Stomach (tissue), 9 donors: ENCODE results near the gene MYH11. TPM values are rescaled to one million over a fixed set of nuclear protein-coding genes. Genes with fewer than 3 reads are reported as not detected.

Source experiments
- DNase-seq, 2 donors: peaks; one replicate each; pipeline versions ENCODE4 v3.0.0 to v3.0.0-alpha.2; 2013 to 2019
- H3K27ac ChIP-seq, 5 donors: fragments of 200-600 bp in 4 of 5; sonication (generic) in 4 of 5; one replicate each; pipeline ENCODE4 v1.5.1; 2013 to 2019; ENCODE audit warnings: mild to moderate bottlenecking in 1 of 5, moderate library complexity in 1 of 5
- H3K27me3 ChIP-seq, 3 donors: fragments of 200-600 bp; sonication (generic); one replicate each; pipeline ENCODE4 v1.5.1; 2017 to 2019; ENCODE audit warnings: mixed run types in 1 of 3
- H3K36me3 ChIP-seq, 4 donors: fragments of 200-600 bp; sonication (generic); 1 replicate in 3 of 4; 2 replicates in 1 of 4; pipeline ENCODE4 v1.5.1; 2016 to 2019
- H3K4me1 ChIP-seq, 4 donors: fragments of 200-600 bp; sonication (generic); one replicate each; pipeline ENCODE4 v1.5.1; 2016 to 2019
- H3K4me3 ChIP-seq, 4 donors: fragments of 200-600 bp; sonication (generic) in 3 of 4; one replicate each; pipeline ENCODE4 v1.5.1; 2016 to 2019; ENCODE audit warnings: mild to moderate bottlenecking in 1 of 4
- H3K9me3 ChIP-seq, 4 donors: fragments of 200-600 bp; sonication (generic); one replicate each; pipeline ENCODE4 v1.5.1; 2016 to 2019
- EP300 ChIP-seq: sonication (generic); formaldehyde crosslinking; IDR thresholded peaks from one replicate; pipeline ENCODE4 v1.6.1; 2017; ENCODE audit warnings: antibody characterized with exemption
- POLR2A ChIP-seq, 4 donors: fragments of 450-650 bp; IDR thresholded peaks; one replicate each; pipeline ENCODE4 v1.6.1; 2016; ENCODE audit warnings: antibody characterized with exemption in 4 of 4, control low read depth in 2 of 4, mild to moderate bottlenecking in 1 of 4, moderate library complexity in 1 of 4
- POLR2AphosphoS5 ChIP-seq, 3 donors: sonication (generic); formaldehyde crosslinking; IDR thresholded peaks; one replicate each; pipeline ENCODE4 v1.6.1; 2016; ENCODE audit warnings: antibody characterized with exemption in 3 of 3
- WGBS, 5 donors: extraction: QIAGEN DNeasy Blood & Tissue Kit in 3 of 5; methylation state at CpG; one replicate each; pipeline versions ENCODE4 v1.1.5 to v1.1.7; 2013 to 2018; 5-methylcytosine and 5-hydroxymethylcytosine counted together
- intact Hi-C: fragments of 100-400 bp; cut with DNase I; formaldehyde crosslinking; loops from one replicate; pipeline ENCODE4 v1.15.1; 2023; ENCODE audit warnings: low total_unique reads
- polyA plus RNA-seq, 3 donors: library from polyadenylated mRNA; stranded (reverse); fragments of 200-250 nt; gene quantifications; one replicate each; pipeline ENCODE4 v1.2.3, GENCODE V29; 2013
- total RNA-seq, 5 donors: library from RNA; depleted of rRNA; stranded (reverse); fragments of >200 nt; gene quantifications; one replicate each; pipeline versions ENCODE4 v1.1.0 to v1.2.3, GENCODE V29; 2014 to 2016
- TF ChIP-seq, protein P1 (sequence below), 7 experiments: fragments of 450-650 bp in 4 of 7; fragments of 200-600 bp in 3 of 7; sonication (generic) in 3 of 7; IDR thresholded peaks; one replicate each; pipeline ENCODE4 v1.5.1; 2016 to 2019; ENCODE audit warnings: antibody characterized with exemption in 7 of 7, control low read depth in 2 of 7, mild to moderate bottlenecking in 1 of 7
- donor health status: healthy with polysubstance abuse.
- donor health status: Bipolar disorder and iron deficiency.
- donor health status: healthy.

MYH11 gene
- total and polyA plus RNA-seq, 8 donors, result 33.8 to 3,048 (median 865) TPM

DNA sequence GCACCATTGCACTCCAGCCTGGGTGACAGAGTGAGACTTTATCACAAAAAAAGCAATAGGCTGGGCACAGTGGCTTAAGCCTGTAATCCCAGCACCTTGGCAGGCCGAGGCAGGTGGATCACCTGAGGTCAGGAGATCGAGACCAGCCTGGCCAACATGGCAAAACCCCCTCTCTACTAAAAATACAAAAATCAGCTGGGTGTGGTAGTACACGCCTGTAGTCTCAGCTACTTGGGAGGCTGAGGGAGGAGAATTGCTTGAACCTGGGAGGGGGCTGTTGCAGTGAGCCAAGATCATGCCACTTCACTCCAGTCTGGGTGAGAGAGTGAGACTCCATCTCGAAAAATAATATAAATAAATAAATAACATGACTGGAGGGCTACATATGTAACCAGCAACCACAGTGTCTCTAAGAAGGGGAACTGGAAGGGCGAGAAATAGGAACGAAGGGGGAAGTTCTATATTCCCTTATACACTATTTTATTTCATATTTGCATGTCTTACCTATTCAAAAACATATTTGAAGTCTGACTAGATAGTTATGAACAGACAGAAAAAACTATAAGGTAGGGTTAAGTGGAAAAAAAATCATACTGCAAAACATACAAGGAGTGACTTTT is 25.9 kb downstream of the MYH11 start:
- TF ChIP-seq EP300 (no peak), POLR2A (IDR thresholded peaks at IDR 0.05) (no peak), POLR2AphosphoS5 (IDR thresholded peaks at IDR 0.05) (no peak)
- TF ChIP-seq, protein P1, sequence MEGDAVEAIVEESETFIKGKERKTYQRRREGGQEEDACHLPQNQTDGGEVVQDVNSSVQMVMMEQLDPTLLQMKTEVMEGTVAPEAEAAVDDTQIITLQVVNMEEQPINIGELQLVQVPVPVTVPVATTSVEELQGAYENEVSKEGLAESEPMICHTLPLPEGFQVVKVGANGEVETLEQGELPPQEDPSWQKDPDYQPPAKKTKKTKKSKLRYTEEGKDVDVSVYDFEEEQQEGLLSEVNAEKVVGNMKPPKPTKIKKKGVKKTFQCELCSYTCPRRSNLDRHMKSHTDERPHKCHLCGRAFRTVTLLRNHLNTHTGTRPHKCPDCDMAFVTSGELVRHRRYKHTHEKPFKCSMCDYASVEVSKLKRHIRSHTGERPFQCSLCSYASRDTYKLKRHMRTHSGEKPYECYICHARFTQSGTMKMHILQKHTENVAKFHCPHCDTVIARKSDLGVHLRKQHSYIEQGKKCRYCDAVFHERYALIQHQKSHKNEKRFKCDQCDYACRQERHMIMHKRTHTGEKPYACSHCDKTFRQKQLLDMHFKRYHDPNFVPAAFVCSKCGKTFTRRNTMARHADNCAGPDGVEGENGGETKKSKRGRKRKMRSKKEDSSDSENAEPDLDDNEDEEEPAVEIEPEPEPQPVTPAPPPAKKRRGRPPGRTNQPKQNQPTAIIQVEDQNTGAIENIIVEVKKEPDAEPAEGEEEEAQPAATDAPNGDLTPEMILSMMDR (IDR thresholded peaks at IDR 0.05), result no peak
- 54 to 74% (median 69%) methylated on average over 6 of the region's 6 CpGs for WGBS, 5 donors
- intact Hi-C loops, result no loop called here
- H3K9me3 ChIP-seq, result no peaks in the 10 kb centered on the region
- H3K36me3 ChIP-seq, result no peaks in the 10 kb centered on the region
- no peak for DNase-seq
- H3K27me3 ChIP-seq, result no peaks in the 10 kb centered on the region
- H3K4me3 ChIP-seq, result no peak overlapping the region
- H3K4me1 ChIP-seq, result peaks cover 0 to 59% (median 24%) of the 10 kb centered on the region in 4 donors
- peak overlapping the region in 4 of 5 donors; percentile 62 to 86 (median 76) for H3K27ac ChIP-seq

DNA sequence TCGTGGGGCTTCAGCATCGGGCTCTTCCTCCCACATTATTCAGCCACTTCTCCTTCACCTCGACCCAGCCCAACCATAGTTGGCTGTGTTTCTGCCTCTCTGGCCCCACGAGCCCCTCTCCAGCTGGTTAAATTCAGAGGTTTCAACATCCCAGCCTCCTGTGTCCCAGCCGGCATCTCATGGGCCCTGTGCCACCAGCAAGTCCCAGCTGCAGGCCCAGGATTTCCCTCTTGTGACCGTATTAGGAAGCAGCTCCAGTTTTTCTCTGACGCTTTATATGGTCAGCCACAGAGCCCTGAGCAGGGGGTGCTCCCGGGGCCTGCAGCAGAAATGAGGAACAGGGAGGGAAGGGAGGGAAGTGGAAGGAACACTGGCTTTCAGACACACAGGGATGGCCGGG is 27.4 kb downstream of the MYH11 start:
- TF ChIP-seq POLR2AphosphoS5 (IDR thresholded peaks at IDR 0.05), result peak; percentile 52 to 85 (median 67)
- no peak for TF ChIP-seq POLR2A (IDR thresholded peaks at IDR 0.05)
- peak; percentile 16 for TF ChIP-seq EP300
- intact Hi-C loops, result no loop called here
- Histone ChIP-seq H3K27ac (peak overlapping the region in 4 of 5 donors; percentile 62 to 86 (median 76)), H3K4me3 (no peak overlapping the region), H3K27me3 (no peaks in the 10 kb centered on the region), H3K4me1 (peaks cover 0 to 60% (median 20%) of the 10 kb centered on the region in 4 donors), H3K36me3 (no peaks in the 10 kb centered on the region), H3K9me3 (no peaks in the 10 kb centered on the region)
- peak; percentile 35 to 83 for DNase-seq
- 31 to 54% (median 42%) methylated on average over 9 of the region's 9 CpGs for WGBS, 5 donors

DNA sequence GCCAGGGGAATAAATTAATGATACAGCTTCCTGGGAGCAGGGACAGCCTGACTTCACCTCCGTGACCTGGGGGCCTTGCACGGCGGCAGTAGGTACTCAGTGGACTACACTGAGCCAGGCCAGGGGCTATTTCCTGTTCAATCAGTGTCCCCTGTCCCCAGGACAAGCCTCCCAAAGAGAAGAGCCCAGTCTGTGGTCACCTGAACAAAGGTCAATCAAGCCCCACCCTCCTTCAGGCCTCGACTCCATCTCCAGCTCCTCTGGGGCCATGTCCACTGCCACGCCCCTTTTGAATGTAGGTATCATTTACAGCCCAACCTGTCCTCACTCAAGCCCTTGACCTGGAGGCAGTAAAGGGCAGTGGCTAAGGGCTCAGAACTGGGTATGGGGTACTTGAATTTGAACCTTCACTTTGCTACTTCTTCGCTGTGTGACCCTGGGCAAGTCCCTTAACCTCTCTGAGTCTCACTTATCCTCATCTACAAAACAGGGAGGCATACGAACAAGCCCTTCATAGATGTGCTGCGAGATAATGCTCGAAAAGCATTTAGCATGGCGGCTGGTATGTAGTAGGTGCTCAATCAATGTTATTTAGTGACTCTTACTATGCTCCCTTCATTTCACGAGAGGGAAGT is 29.0 kb downstream of the MYH11 start:
- WGBS, 5 donors, result 70 to 87% (median 84%) methylated on average over 11 of the region's 11 CpGs
- Histone ChIP-seq H3K27ac (peak overlapping the region in 4 of 5 donors; percentile 58 to 86 (median 76)), H3K27me3 (no peaks in the 10 kb centered on the region), H3K4me1 (peaks cover 7 to 66% (median 28%) of the 10 kb centered on the region in 4 donors), H3K9me3 (no peaks in the 10 kb centered on the region), H3K36me3 (no peaks in the 10 kb centered on the region), H3K4me3 (no peak overlapping the region)
- TF ChIP-seq POLR2A (IDR thresholded peaks at IDR 0.05), result no peak
- intact Hi-C loops, result no loop called here
- no peak for DNase-seq

DNA sequence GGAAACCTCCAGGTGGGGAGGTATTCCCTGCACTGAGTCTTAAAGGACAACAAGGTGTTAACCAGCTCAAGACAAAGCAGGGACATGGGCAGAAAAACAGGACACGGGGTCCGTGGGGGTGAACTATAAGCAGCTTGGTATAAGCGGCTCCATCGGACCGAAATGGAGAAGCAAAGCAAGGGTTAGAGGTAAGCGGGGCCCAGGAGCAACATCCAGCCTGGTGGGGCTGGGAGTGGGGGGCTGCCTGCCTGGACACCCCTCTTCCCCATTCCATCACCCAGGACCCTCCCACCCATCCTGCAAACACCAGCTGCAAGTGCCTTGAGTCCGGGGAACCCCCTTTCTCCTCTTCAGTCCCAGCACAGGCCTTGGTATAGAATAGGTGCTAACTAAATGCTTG is 29.5 kb downstream of the MYH11 start:
- 82 to 93% (median 85%) methylated on average over 7 of the region's 7 CpGs for WGBS, 5 donors
- Histone ChIP-seq H3K36me3 (no peaks in the 10 kb centered on the region), H3K27me3 (no peaks in the 10 kb centered on the region), H3K4me1 (peaks cover 7 to 69% (median 32%) of the 10 kb centered on the region in 4 donors), H3K27ac (peak overlapping the region in 4 of 5 donors; percentile 58 to 86 (median 76)), H3K4me3 (no peak overlapping the region), H3K9me3 (no peaks in the 10 kb centered on the region)
- intact Hi-C loops, result no loop called here
- DNase-seq, result no peak
- TF ChIP-seq, protein P1 (IDR thresholded peaks at IDR 0.05), result no peak
- TF ChIP-seq EP300 (no peak), POLR2AphosphoS5 (IDR thresholded peaks at IDR 0.05) (no peak), POLR2A (IDR thresholded peaks at IDR 0.05) (no peak)

DNA sequence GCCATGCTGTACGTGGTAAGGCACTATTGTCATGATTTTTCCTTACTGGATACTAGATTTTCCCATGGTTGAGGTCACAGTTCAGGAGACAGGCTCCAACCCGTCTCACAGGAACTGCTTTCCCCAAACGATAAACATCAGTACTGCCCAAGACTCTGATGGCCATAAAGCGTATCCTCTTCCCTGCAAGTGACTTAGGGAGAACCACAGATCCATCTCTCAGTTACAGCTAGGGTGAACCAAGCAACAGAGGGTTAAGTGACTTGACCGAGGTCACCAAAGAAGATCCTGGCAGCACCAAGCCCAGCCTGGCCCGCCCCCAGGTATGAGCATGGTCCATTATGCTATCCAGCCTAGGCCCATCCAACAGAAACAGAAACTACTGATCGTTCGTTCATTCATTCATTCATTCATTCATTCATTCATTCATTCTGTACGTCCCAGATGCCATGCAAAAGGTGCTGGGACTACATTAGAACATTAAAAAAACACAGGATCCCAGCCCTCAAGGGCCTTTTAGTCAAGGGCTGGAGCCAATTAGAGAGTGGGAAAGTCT is 31.0 kb downstream of the MYH11 start:
- H3K4me3 ChIP-seq, result no peak overlapping the region
- peak overlapping the region in 4 of 5 donors; percentile 14 to 86 (median 73) for H3K27ac ChIP-seq
- H3K27me3 ChIP-seq, result no peaks in the 10 kb centered on the region
- TF ChIP-seq, protein P1 (IDR thresholded peaks at IDR 0.05), result no peak
- TF ChIP-seq POLR2AphosphoS5 (IDR thresholded peaks at IDR 0.05), result no peak
- TF ChIP-seq EP300, result no peak
- TF ChIP-seq POLR2A (IDR thresholded peaks at IDR 0.05), result no peak
- DNase-seq, result no peak
- no peaks in the 10 kb centered on the region for H3K36me3 ChIP-seq
- intact Hi-C loops, result no loop called here
- WGBS, 5 donors, result 60 to 79% (median 71%) methylated on average over 9 of the region's 9 CpGs
- H3K4me1 ChIP-seq, result peaks cover 7 to 73% (median 34%) of the 10 kb centered on the region in 4 donors
- H3K9me3 ChIP-seq, result no peaks in the 10 kb centered on the region
